ENCODE results near the gene ZBTB40. TPM values are rescaled to one million over a fixed set of nuclear protein-coding genes. Genes with fewer than 3 reads are reported as not detected.

The ZBTB40 gene
- total and polyA plus RNA-seq, 7 donors, result 3.8 to 14.1 (median 10.0) TPM

- intact Hi-C loops (cut with DNase I), result no loop called here
- H3K27ac ChIP-seq, result no peak overlapping the region
- DNase-seq (no peak), ATAC-seq (no peak)
- no peak overlapping the region for H3K4me3 ChIP-seq
- TF ChIP-seq, protein P1, sequence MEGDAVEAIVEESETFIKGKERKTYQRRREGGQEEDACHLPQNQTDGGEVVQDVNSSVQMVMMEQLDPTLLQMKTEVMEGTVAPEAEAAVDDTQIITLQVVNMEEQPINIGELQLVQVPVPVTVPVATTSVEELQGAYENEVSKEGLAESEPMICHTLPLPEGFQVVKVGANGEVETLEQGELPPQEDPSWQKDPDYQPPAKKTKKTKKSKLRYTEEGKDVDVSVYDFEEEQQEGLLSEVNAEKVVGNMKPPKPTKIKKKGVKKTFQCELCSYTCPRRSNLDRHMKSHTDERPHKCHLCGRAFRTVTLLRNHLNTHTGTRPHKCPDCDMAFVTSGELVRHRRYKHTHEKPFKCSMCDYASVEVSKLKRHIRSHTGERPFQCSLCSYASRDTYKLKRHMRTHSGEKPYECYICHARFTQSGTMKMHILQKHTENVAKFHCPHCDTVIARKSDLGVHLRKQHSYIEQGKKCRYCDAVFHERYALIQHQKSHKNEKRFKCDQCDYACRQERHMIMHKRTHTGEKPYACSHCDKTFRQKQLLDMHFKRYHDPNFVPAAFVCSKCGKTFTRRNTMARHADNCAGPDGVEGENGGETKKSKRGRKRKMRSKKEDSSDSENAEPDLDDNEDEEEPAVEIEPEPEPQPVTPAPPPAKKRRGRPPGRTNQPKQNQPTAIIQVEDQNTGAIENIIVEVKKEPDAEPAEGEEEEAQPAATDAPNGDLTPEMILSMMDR (IDR thresholded peaks at IDR 0.05), result no peak
- peaks cover 0 to 18% (median 0%) of the 10 kb centered on the region in 3 donors for H3K27me3 ChIP-seq (ENCODE audit: insufficient read depth in 3 of 3, low read length in 2 of 3)
- no peaks in the 10 kb centered on the region for H3K36me3 ChIP-seq (ENCODE audit: insufficient read depth in 1 of 2, low read depth in 1 of 2)
- H3K9me3 ChIP-seq, result no peaks in the 10 kb centered on the region
- WGBS, 3 donors, result 80 to 93% (median 82%) methylated on average over 12 of the region's 12 CpGs
- peaks cover 7% of the 10 kb centered on the region for H3K4me1 ChIP-seq
Observed at GRCh38 chr1:22578732-22579361, 127.2 kb downstream of the ZBTB40 start.

- no peak for DNase-seq
- ATAC-seq, result no peak
- intact Hi-C loops (cut with DNase I), result no loop called here
- Histone ChIP-seq H3K9me3 (no peaks in the 10 kb centered on the region), H3K36me3 (ENCODE audit: insufficient read depth in 1 of 2, low read depth in 1 of 2) (no peaks in the 10 kb centered on the region), H3K4me3 (no peak overlapping the region), H3K27ac (no peak overlapping the region), H3K27me3 (ENCODE audit: insufficient read depth in 3 of 3, low read length in 2 of 3) (peaks cover 0 to 10% (median 0%) of the 10 kb centered on the region in 3 donors), H3K4me1 (peaks cover 7% of the 10 kb centered on the region)
- TF ChIP-seq, protein P1 (IDR thresholded peaks at IDR 0.05), result no peak
- WGBS, 3 donors, result 22 to 40% (median 22%) methylated on average over 7 of the region's 7 CpGs
Observed at GRCh38 chr1:22579541-22580155, 128.0 kb downstream of the ZBTB40 start.

Other genes starting within 250 kb of the ZBTB40 start
- not detected for gene EPHA8, start 111.6 kb downstream of the ZBTB40 start, total RNA-seq
- gene EPHA8, start 111.6 kb downstream of the ZBTB40 start, polyA plus RNA-seq, result under 1 TPM in 2 of 3 donors, not detected in 1; 0.01 to 0.03 TPM
- 10 to 100 TPM; 18.7 to 36.8 (median 33.9) TPM for gene C1QA, start 184.8 kb downstream of the ZBTB40 start, total RNA-seq
- 10 to 100 TPM; 15.8 to 29.9 (median 16.2) TPM for gene C1QA, start 184.8 kb downstream of the ZBTB40 start, polyA plus RNA-seq
- gene C1QC, start 191.8 kb downstream of the ZBTB40 start, total RNA-seq, result 10 to 100 TPM; 24.2 to 39.1 (median 32.3) TPM
- gene C1QC, start 191.8 kb downstream of the ZBTB40 start, polyA plus RNA-seq, result 10 to 100 TPM in 2 of 3 donors, 1 to 10 TPM in 1; 8.7 to 23.1 (median 10.4) TPM
- gene C1QB, start 201.4 kb downstream of the ZBTB40 start, total RNA-seq, result 10 to 100 TPM; 22.6 to 47.6 (median 30.0) TPM
- gene C1QB, start 201.4 kb downstream of the ZBTB40 start, polyA plus RNA-seq, result 10 to 100 TPM; 14.8 to 38.2 (median 16.3) TPM

All from psoas muscle (tissue), 8 donors.